ENCODE measurements around the gene PLCXD1.

The PLCXD1 gene

GRCh38 chrX:352582-353314, 71.6 kb downstream of the PLCXD1 start:
- no peak for DNase-seq

Measured in NCI-H187 treated with DMSO at 0.1 percent for 48 hours (cell line).